Esophagus muscularis mucosa (tissue), 4 donors: ENCODE results near the gene SIGLEC5. TPM values are rescaled to one million over a fixed set of nuclear protein-coding genes. Genes with fewer than 3 reads are reported as not detected.

Experiments
- DNase-seq: peaks from one replicate; pipeline ENCODE4 v3.0.0-alpha.2; 2017; ENCODE audit errors: extremely low spot score
- H3K27ac ChIP-seq, 4 donors: fragments of 200-600 bp; sonication (generic); replicated peaks in 1 of 4; 1 replicate in 3 of 4; 2 replicates in 1 of 4; pipeline ENCODE4 v1.5.1; 2016 to 2019; ENCODE audit warnings: mild to moderate bottlenecking in 1 of 4
- H3K27me3 ChIP-seq, 4 donors: fragments of 200-600 bp; sonication (generic); one replicate each; pipeline versions ENCODE4 v1.5.1 to v1.6.0; 2016 to 2019
- H3K36me3 ChIP-seq, 4 donors: fragments of 200-600 bp; sonication (generic); one replicate each; pipeline ENCODE4 v1.5.1; 2016 to 2019
- H3K4me1 ChIP-seq, 4 donors: fragments of 200-600 bp; sonication (generic); one replicate each; pipeline ENCODE4 v1.5.1; 2016 to 2019
- H3K4me3 ChIP-seq, 4 donors: fragments of 200-600 bp; sonication (generic); 1 replicate in 2 of 4; 2 replicates in 2 of 4; pipeline ENCODE4 v1.5.1; 2016 to 2019; ENCODE audit warnings: mild to moderate bottlenecking in 4 of 4, moderate library complexity in 1 of 4
- H3K9me3 ChIP-seq, 4 donors: fragments of 200-600 bp; sonication (generic); 1 replicate in 3 of 4; 2 replicates in 1 of 4; pipeline ENCODE4 v1.5.1; 2016 to 2019
- CTCF ChIP-seq, 3 experiments: fragments of 200-600 bp in 2 of 3; fragments of 450-650 bp in 1 of 3; sonication (generic) in 2 of 3; IDR thresholded peaks; one replicate each; pipeline ENCODE4 v1.5.1; 2017 to 2019; ENCODE audit warnings: antibody characterized with exemption in 3 of 3, mild to moderate bottlenecking in 2 of 3, moderate library complexity in 1 of 3
- EP300 ChIP-seq: sonication (generic); formaldehyde crosslinking; IDR thresholded peaks from one replicate; pipeline ENCODE4 v1.6.1; 2017; ENCODE audit warnings: antibody characterized with exemption
- POLR2A ChIP-seq: fragments of 450-650 bp; IDR thresholded peaks from one replicate; pipeline ENCODE4 v1.6.1; 2017; ENCODE audit warnings: antibody characterized with exemption, moderate library complexity, mild to moderate bottlenecking, low read depth
- POLR2AphosphoS5 ChIP-seq, 2 donors: sonication (generic); formaldehyde crosslinking; IDR thresholded peaks; one replicate each; pipeline ENCODE4 v1.6.1; 2017; ENCODE audit warnings: antibody characterized with exemption in 2 of 2
- WGBS: methylation state at CpG from one replicate; pipeline ENCODE4 v1.1.5; 2018; 5-methylcytosine and 5-hydroxymethylcytosine counted together
- intact Hi-C: fragments of 100-400 bp; cut with DNase I; formaldehyde crosslinking; loops from one replicate; pipeline ENCODE4 v1.15.1; 2023
- total RNA-seq, 4 donors: library from RNA; depleted of rRNA; stranded (reverse); fragments of >200 nt; gene quantifications; one replicate each; pipeline versions ENCODE4 v1.1.0 to v1.2.1, GENCODE V29; 2016

SIGLEC5 gene
- total RNA-seq, 4 donors from 2014 or later, result 0.52 to 2.0 (median 1.00) TPM

- H3K4me1 ChIP-seq, result no peaks in the 10 kb centered on the region
- no peaks in the 10 kb centered on the region for H3K36me3 ChIP-seq
- no peak for TF ChIP-seq POLR2AphosphoS5 (IDR thresholded peaks at IDR 0.05)
- no peak for TF ChIP-seq POLR2A
- TF ChIP-seq EP300, result no peak
- TF ChIP-seq CTCF (IDR thresholded peaks at IDR 0.05), result no peak
- H3K27me3 ChIP-seq, result peaks cover 0 to 32% (median 0%) of the 10 kb centered on the region in 4 donors
- no peak overlapping the region for H3K4me3 ChIP-seq
- no peak for DNase-seq
- intact Hi-C loops, result no loop called here
- H3K27ac ChIP-seq, result no peak overlapping the region
- H3K9me3 ChIP-seq, result peaks cover 0 to 4% (median 0%) of the 10 kb centered on the region in 4 donors
Observed at GRCh38 chr19:51641648-51642047, 11.4 kb upstream of the SIGLEC5 start.

- TF ChIP-seq CTCF (IDR thresholded peaks at IDR 0.05), result no peak
- TF ChIP-seq POLR2A, result no peak
- no peak for TF ChIP-seq POLR2AphosphoS5 (IDR thresholded peaks at IDR 0.05)
- TF ChIP-seq EP300, result no peak
- intact Hi-C loops, result no loop called here
- DNase-seq, result no peak
- Histone ChIP-seq H3K27ac (no peak overlapping the region), H3K36me3 (no peaks in the 10 kb centered on the region), H3K4me3 (no peak overlapping the region), H3K4me1 (no peaks in the 10 kb centered on the region), H3K27me3 (peaks cover 0 to 43% (median 0%) of the 10 kb centered on the region in 4 donors), H3K9me3 (peaks cover 0 to 4% (median 0%) of the 10 kb centered on the region in 4 donors)
- WGBS, result 91% methylated on average over 3 of the region's 3 CpGs
Observed at GRCh38 chr19:51640386-51640785, 10.2 kb upstream of the SIGLEC5 start.

GRCh38 chr19:51639916-51640315, 9.7 kb upstream of the SIGLEC5 start:
- 64% methylated on average over 4 of the region's 4 CpGs for WGBS
- no peak for DNase-seq
- Histone ChIP-seq H3K36me3 (no peaks in the 10 kb centered on the region), H3K4me1 (no peaks in the 10 kb centered on the region), H3K27me3 (peaks cover 0 to 40% (median 0%) of the 10 kb centered on the region in 4 donors), H3K27ac (no peak overlapping the region), H3K4me3 (no peak overlapping the region), H3K9me3 (peaks cover 0 to 4% (median 0%) of the 10 kb centered on the region in 4 donors)
- TF ChIP-seq EP300, result no peak
- intact Hi-C loops, result no loop called here

GRCh38 chr19:51637362-51637978, 7.3 kb upstream of the SIGLEC5 start:
- H3K4me1 ChIP-seq, result no peaks in the 10 kb centered on the region
- peaks cover 0 to 4% (median 0%) of the 10 kb centered on the region in 4 donors for H3K9me3 ChIP-seq
- H3K27ac ChIP-seq, result no peak overlapping the region
- no peak for TF ChIP-seq POLR2AphosphoS5 (IDR thresholded peaks at IDR 0.05)
- peak in 1 of 3 experiments; percentile 43 for TF ChIP-seq CTCF (IDR thresholded peaks at IDR 0.05)
- WGBS, result 16% methylated on average over 5 of the region's 5 CpGs
- H3K27me3 ChIP-seq, result peaks cover 0 to 24% (median 0%) of the 10 kb centered on the region in 4 donors
- intact Hi-C loops, result no loop called here
- H3K4me3 ChIP-seq, result no peak overlapping the region
- DNase-seq, result no peak
- H3K36me3 ChIP-seq, result no peaks in the 10 kb centered on the region

GRCh38 chr19:51632126-51632525, 1.9 kb upstream of the SIGLEC5 start:
- Histone ChIP-seq H3K27me3 (peaks cover 0 to 36% (median 0%) of the 10 kb centered on the region in 4 donors), H3K9me3 (peaks cover 0 to 4% (median 0%) of the 10 kb centered on the region in 4 donors), H3K4me3 (no peak overlapping the region), H3K27ac (no peak overlapping the region), H3K4me1 (no peaks in the 10 kb centered on the region), H3K36me3 (no peaks in the 10 kb centered on the region)
- DNase-seq, result no peak
- intact Hi-C loops, result no loop called here
- TF ChIP-seq POLR2AphosphoS5 (IDR thresholded peaks at IDR 0.05) (no peak), EP300 (no peak), POLR2A (no peak), CTCF (IDR thresholded peaks at IDR 0.05) (no peak)
- 67% methylated on average over 5 of the region's 5 CpGs for WGBS
